IMR-90 (cell line): ENCODE data around the gene PPP1R12B. TPM values are rescaled to one million over a fixed set of nuclear protein-coding genes. Genes with fewer than 3 reads are reported as not detected.
"Not testable (repeated sequence)": the region's sequence is repeated elsewhere in the genome, so short reads cannot be mapped to it uniquely, and the experiment has no call there.

ENCODE experiments used
- ATAC-seq: fragments of 200-7000 bp; cut with Tn5 transposase; 2 replicates; pipeline ENCODE4 v1.9.1; 2020; ENCODE audit warnings: low read depth, mild to moderate bottlenecking, moderate library complexity
- BruUV-seq: library from RNA; stranded (reverse); fragments of 400-500 nt; replicated peaks from 2 replicates; lab custom pipeline; 2021; lab: Mats Ljungman, UMichigan
- CTCF ChIA-PET: fragments of 300-600 bp; formaldehyde crosslinking; extraction: SDS; loops from one replicate; lab custom pipeline; 2021; ENCODE audit warnings: antibody characterized with exemption; lab: Yijun Ruan, JAX
- POLR2A ChIA-PET: fragments of 300-600 bp; sonication (Branson Sonifier 250); formaldehyde crosslinking; loops from one replicate; lab custom pipeline; 2022; ENCODE audit warnings: antibody characterized with exemption; ENCODE audit not compliant: unreplicated experiment; lab: Charles Lee
- DNase-seq: peaks from one replicate; pipeline ENCODE4 v3.0.0; 2013
- H2AFZ ChIP-seq: replicated peaks from 2 replicates; pipeline ENCODE3; 2013; ENCODE audit warnings: low read length, mild to moderate bottlenecking; ENCODE audit not compliant: poor library complexity
- H2AK5ac ChIP-seq: 2 replicates; pipeline ENCODE4 v1.6.1; 2013; ENCODE audit warnings: low read depth, low read length, inconsistent platforms
- H2AK9ac ChIP-seq: replicated peaks from 2 replicates; pipeline ENCODE3; 2013; ENCODE audit warnings: mild to moderate bottlenecking, low read depth, low read length, moderate library complexity; ENCODE audit not compliant: poor library complexity
- H2BK120ac ChIP-seq: 2 replicates; pipeline ENCODE4 v1.6.1; 2013; ENCODE audit warnings: low read depth, low read length, inconsistent platforms
- H2BK15ac ChIP-seq: 3 replicates; pipeline ENCODE4 v1.6.1; 2013; ENCODE audit warnings: low read depth, low read length, inconsistent platforms
- H2BK20ac ChIP-seq: 2 replicates; pipeline ENCODE4 v1.6.1; 2013; ENCODE audit warnings: low read depth, mild to moderate bottlenecking, inconsistent platforms, low read length, moderate library complexity
- H2BK5ac ChIP-seq: 2 replicates; pipeline ENCODE4 v1.6.1; 2013; ENCODE audit warnings: mild to moderate bottlenecking, low read depth, low read length, inconsistent platforms; ENCODE audit not compliant: poor library complexity, severe bottlenecking
- H3K14ac ChIP-seq: replicated peaks from 2 replicates; pipeline ENCODE4 v1.6.1; 2013; ENCODE audit warnings: low read depth, low read length, inconsistent platforms
- H3K18ac ChIP-seq: 2 replicates; pipeline ENCODE4 v1.6.1; 2013; ENCODE audit warnings: low read depth, low read length, control low read depth
- H3K23ac ChIP-seq: 2 replicates; pipeline ENCODE4 v1.6.1; 2013; ENCODE audit warnings: low read depth, low read length, inconsistent platforms
- H3K27ac ChIP-seq: 2 replicates; pipeline ENCODE4 v1.5.1; 2013; ENCODE audit warnings: mild to moderate bottlenecking, control low read depth, low read length; ENCODE audit not compliant: insufficient read depth
- H3K27me3 ChIP-seq: 2 replicates; pipeline ENCODE4 v1.6.1; 2013; ENCODE audit warnings: low read length; ENCODE audit not compliant: control insufficient read depth, insufficient read depth
- H3K36me3 ChIP-seq: 2 replicates; pipeline ENCODE4 v1.6.1; 2013; ENCODE audit warnings: low read length, mixed read lengths; ENCODE audit not compliant: control insufficient read depth, insufficient read depth
- H3K4ac ChIP-seq: 2 replicates; pipeline ENCODE4 v1.6.1; 2013; ENCODE audit warnings: low read depth, low read length, inconsistent platforms
- H3K4me1 ChIP-seq: 2 replicates; pipeline ENCODE4 v1.6.1; 2013; ENCODE audit warnings: low read length, mixed read lengths; ENCODE audit not compliant: control insufficient read depth, insufficient read depth
- H3K4me2 ChIP-seq: 2 replicates; pipeline ENCODE4 v1.6.1; 2013; ENCODE audit warnings: low read depth, mild to moderate bottlenecking, control low read depth, low read length, moderate library complexity
- H3K4me3 ChIP-seq: 2 replicates; pipeline ENCODE4 v1.5.1; 2013; ENCODE audit warnings: low read depth, mild to moderate bottlenecking, control low read depth, low read length, moderate library complexity; ENCODE audit not compliant: insufficient read depth
- H3K56ac ChIP-seq: 2 replicates; pipeline ENCODE4 v1.6.1; 2013; ENCODE audit warnings: low read length, inconsistent platforms; ENCODE audit not compliant: insufficient read depth; ENCODE audit errors: extremely low read depth
- H3K79me1 ChIP-seq, 2 experiments: 2 replicates each; pipeline ENCODE4 v1.6.1; 2013; ENCODE audit warnings: low read length in 2 of 2, inconsistent platforms in 1 of 2, low read depth in 1 of 2
- H3K9ac ChIP-seq: 2 replicates; pipeline ENCODE4 v1.6.1; 2013; ENCODE audit warnings: low read depth, low read length, control low read depth
- H3K9me1 ChIP-seq: 2 replicates; pipeline ENCODE4 v1.6.1; 2013; ENCODE audit warnings: low read length, inconsistent platforms; ENCODE audit not compliant: insufficient read depth
- H3K9me3 ChIP-seq: 2 replicates; pipeline ENCODE4 v1.6.1; 2013; ENCODE audit warnings: low read length; ENCODE audit not compliant: control insufficient read depth, insufficient read depth
- H4K20me1 ChIP-seq: 2 replicates; pipeline ENCODE4 v1.6.1; 2013; ENCODE audit warnings: low read length, inconsistent platforms; ENCODE audit not compliant: insufficient read depth
- H4K5ac ChIP-seq: 2 replicates; pipeline ENCODE4 v1.6.1; 2013; ENCODE audit warnings: mild to moderate bottlenecking, low read depth, low read length, control low read depth
- H4K8ac ChIP-seq, 2 experiments: 2 replicates each; pipeline ENCODE4 v1.6.1; 2013; ENCODE audit warnings: low read depth in 2 of 2, low read length in 2 of 2, control low read depth in 1 of 2, inconsistent platforms in 1 of 2
- H4K91ac ChIP-seq: 2 replicates; pipeline ENCODE4 v1.6.1; 2013; ENCODE audit warnings: low read depth, low read length, inconsistent platforms; ENCODE audit not compliant: insufficient read depth
- WGBS, 2 experiments: methylation state at CpG; one replicate each; pipeline versions ENCODE4 v1.1.5 to v1.1.7; 2013; ENCODE audit warnings: missing lambda C conversion rate in 2 of 2; ENCODE audit not compliant: insufficient read length in 1 of 2; ENCODE audit errors: extremely low coverage in 2 of 2; 5-methylcytosine and 5-hydroxymethylcytosine counted together
- dilution Hi-C: fragments of 300-500 bp; cut with HindIII; formaldehyde crosslinking; loops from one replicate; pipeline ENCODE4 v1.14.3; 2018; ENCODE audit warnings: low sequenced_read_pairs; ENCODE audit not compliant: unreplicated experiment
- in situ Hi-C: fragments of 300-500 bp; cut with MboI; formaldehyde crosslinking; loops from 3 replicates; pipeline ENCODE4 v1.14.3; 2019; ENCODE audit warnings: low sequenced_read_pairs, inconsistent platforms, mixed read lengths
- intact Hi-C: fragments of 100-400 bp; cut with micrococcal nuclease; formaldehyde crosslinking; loops from 2 replicates; pipeline ENCODE4 v1.10.0; 2022
- polyA plus RNA-seq, 3 experiments: library from polyadenylated mRNA; depleted of rRNA; stranded (reverse); fragments of >200 nt; gene quantifications; 2 replicates each; pipeline ENCODE4 v1.2.3, GENCODE V29; 2012; ENCODE audit warnings: low replicate concordance in 1 of 3
- total RNA-seq: library from RNA; depleted of rRNA; stranded (reverse); fragments of >200 nt; gene quantifications from 2 replicates; pipeline ENCODE4 v1.2.3, GENCODE V29; 2012

PPP1R12B gene
- total and polyA plus RNA-seq, 2 of the 4 experiments (the other 2 are of a cell fraction), result 8.5 to 12.0 TPM

- H2BK5ac ChIP-seq, H4K5ac ChIP-seq, H4K20me1 ChIP-seq, BruUV-seq, ATAC-seq, H3K9me3 ChIP-seq, H2AK9ac ChIP-seq, H3K27ac ChIP-seq, POLR2A ChIA-PET, CTCF ChIA-PET, H3K79me1 ChIP-seq, H3K27me3 ChIP-seq, intact Hi-C loops, H3K4me2 ChIP-seq, H3K9ac ChIP-seq, H3K36me3 ChIP-seq, H3K4me3 ChIP-seq, DNase-seq, H3K18ac ChIP-seq, H2AFZ ChIP-seq, H3K56ac ChIP-seq, dilution Hi-C loops, H2BK20ac ChIP-seq: not testable (repeated sequence)
- Histone ChIP-seq H3K23ac (peak overlapping the region; percentile 59; the same call in 1 of the 2 replicates), H2BK120ac (peak overlapping the region; percentile 70; the same call in 1 of the 2 replicates), H3K14ac (peak overlapping the region; percentile 65; the same call in 1 of the 2 replicates), H3K4me1 (peaks cover 34% of the 10 kb centered on the region), H2BK15ac (0 out of 3 replicates have a peak overlapping the region, but pooled peaks have one; percentile 65), H2AK5ac (peak overlapping the region; percentile 51; the same call in 1 of the 2 replicates), H4K8ac (0 out of 4 replicates have a peak overlapping the region, but pooled peaks of 1 of the 2 experiments have one; percentile 4), H3K9me1 (peaks cover 38% of the 10 kb centered on the region), H4K91ac (peak overlapping the region; percentile 44; the same call in 1 of the 2 replicates), H3K4ac (peak overlapping the region; percentile 26; the same call in 1 of the 2 replicates)
- in situ Hi-C loops, result loop anchor here (10.0 kb wide), 1 partner anchor 274 kb away; the partner anchor contains the start of genes PPP1R12B and UBE2T
- WGBS, 2 experiments, result 40% methylated on average over 3 of the region's 11 CpGs; no CpG with 5 or more reads in 1 of the 2 experiments
Observed at GRCh38 chr1:202619012-202619411, 270.5 kb downstream of the PPP1R12B start.
